ENCODE results near the gene BCL2L2. TPM values are rescaled to one million over a fixed set of nuclear protein-coding genes. Genes with fewer than 3 reads are reported as not detected.

Gene BCL2L2
- total and polyA plus RNA-seq, 9 of the 15 experiments (the other 6 are each of a cell fraction or from before 2014, with no cell fraction given): 2.6 to 32.5 (median 14.7) TPM

DNA sequence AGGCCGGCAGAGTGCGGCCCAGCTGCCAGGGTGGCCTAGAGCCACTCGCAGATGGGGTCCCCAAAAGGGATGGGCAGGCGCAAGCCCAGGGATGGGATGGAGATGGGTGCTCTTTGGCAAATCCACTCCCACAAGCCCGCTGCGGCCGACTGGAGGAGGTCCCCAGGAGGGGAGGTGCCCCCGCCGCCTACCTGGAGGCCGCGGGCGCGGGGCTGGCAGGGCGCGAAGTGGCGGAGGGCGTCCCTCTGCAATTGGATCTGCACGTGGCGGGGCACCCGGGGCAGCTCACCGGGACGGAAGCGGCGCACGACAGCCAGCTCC is 4.7 kb upstream of the BCL2L2 start (continued):
- TF ChIP-seq, protein P1, sequence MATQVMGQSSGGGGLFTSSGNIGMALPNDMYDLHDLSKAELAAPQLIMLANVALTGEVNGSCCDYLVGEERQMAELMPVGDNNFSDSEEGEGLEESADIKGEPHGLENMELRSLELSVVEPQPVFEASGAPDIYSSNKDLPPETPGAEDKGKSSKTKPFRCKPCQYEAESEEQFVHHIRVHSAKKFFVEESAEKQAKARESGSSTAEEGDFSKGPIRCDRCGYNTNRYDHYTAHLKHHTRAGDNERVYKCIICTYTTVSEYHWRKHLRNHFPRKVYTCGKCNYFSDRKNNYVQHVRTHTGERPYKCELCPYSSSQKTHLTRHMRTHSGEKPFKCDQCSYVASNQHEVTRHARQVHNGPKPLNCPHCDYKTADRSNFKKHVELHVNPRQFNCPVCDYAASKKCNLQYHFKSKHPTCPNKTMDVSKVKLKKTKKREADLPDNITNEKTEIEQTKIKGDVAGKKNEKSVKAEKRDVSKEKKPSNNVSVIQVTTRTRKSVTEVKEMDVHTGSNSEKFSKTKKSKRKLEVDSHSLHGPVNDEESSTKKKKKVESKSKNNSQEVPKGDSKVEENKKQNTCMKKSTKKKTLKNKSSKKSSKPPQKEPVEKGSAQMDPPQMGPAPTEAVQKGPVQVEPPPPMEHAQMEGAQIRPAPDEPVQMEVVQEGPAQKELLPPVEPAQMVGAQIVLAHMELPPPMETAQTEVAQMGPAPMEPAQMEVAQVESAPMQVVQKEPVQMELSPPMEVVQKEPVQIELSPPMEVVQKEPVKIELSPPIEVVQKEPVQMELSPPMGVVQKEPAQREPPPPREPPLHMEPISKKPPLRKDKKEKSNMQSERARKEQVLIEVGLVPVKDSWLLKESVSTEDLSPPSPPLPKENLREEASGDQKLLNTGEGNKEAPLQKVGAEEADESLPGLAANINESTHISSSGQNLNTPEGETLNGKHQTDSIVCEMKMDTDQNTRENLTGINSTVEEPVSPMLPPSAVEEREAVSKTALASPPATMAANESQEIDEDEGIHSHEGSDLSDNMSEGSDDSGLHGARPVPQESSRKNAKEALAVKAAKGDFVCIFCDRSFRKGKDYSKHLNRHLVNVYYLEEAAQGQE (IDR thresholded peaks at IDR 0.05; ENCODE audit: borderline replicate concordance): no peak
- TF ChIP-seq, protein P1 (CRISPR knock-in tag; IDR thresholded peaks at IDR 0.05; ENCODE audit: low read depth): peak; percentile 16; the same call in 1 of the 2 replicates
- TF ChIP-seq NCOR1 (IDR thresholded peaks at IDR 0.05) (no peak), KDM1A (IDR thresholded peaks at IDR 0.05) (no peak), NUFIP1 (IDR thresholded peaks at IDR 0.05; ENCODE audit: partially characterized antibody) (no peak), CAMTA2 (CRISPR knock-in tag; conservative IDR thresholded peaks at IDR 0.05) (0 out of 2 replicates have a peak, but pooled peaks have one; percentile 33), MXI1 (IDR thresholded peaks at IDR 0.05; ENCODE audit: low read depth, low read length) (no peak), NCOA4 (IDR thresholded peaks at IDR 0.05; ENCODE audit: partially characterized antibody) (no peak), CTBP1 (IDR thresholded peaks at IDR 0.05; ENCODE audit: borderline replicate concordance) (no peak)
- TF ChIP-seq, protein P2, sequence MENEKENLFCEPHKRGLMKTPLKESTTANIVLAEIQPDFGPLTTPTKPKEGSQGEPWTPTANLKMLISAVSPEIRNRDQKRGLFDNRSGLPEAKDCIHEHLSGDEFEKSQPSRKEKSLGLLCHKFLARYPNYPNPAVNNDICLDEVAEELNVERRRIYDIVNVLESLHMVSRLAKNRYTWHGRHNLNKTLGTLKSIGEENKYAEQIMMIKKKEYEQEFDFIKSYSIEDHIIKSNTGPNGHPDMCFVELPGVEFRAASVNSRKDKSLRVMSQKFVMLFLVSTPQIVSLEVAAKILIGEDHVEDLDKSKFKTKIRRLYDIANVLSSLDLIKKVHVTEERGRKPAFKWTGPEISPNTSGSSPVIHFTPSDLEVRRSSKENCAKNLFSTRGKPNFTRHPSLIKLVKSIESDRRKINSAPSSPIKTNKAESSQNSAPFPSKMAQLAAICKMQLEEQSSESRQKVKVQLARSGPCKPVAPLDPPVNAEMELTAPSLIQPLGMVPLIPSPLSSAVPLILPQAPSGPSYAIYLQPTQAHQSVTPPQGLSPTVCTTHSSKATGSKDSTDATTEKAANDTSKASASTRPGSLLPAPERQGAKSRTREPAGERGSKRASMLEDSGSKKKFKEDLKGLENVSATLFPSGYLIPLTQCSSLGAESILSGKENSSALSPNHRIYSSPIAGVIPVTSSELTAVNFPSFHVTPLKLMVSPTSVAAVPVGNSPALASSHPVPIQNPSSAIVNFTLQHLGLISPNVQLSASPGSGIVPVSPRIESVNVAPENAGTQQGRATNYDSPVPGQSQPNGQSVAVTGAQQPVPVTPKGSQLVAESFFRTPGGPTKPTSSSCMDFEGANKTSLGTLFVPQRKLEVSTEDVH (IDR thresholded peaks at IDR 0.05; ENCODE audit: low read depth, partially characterized antibody): no peak
- TF ChIP-seq, protein P3, sequence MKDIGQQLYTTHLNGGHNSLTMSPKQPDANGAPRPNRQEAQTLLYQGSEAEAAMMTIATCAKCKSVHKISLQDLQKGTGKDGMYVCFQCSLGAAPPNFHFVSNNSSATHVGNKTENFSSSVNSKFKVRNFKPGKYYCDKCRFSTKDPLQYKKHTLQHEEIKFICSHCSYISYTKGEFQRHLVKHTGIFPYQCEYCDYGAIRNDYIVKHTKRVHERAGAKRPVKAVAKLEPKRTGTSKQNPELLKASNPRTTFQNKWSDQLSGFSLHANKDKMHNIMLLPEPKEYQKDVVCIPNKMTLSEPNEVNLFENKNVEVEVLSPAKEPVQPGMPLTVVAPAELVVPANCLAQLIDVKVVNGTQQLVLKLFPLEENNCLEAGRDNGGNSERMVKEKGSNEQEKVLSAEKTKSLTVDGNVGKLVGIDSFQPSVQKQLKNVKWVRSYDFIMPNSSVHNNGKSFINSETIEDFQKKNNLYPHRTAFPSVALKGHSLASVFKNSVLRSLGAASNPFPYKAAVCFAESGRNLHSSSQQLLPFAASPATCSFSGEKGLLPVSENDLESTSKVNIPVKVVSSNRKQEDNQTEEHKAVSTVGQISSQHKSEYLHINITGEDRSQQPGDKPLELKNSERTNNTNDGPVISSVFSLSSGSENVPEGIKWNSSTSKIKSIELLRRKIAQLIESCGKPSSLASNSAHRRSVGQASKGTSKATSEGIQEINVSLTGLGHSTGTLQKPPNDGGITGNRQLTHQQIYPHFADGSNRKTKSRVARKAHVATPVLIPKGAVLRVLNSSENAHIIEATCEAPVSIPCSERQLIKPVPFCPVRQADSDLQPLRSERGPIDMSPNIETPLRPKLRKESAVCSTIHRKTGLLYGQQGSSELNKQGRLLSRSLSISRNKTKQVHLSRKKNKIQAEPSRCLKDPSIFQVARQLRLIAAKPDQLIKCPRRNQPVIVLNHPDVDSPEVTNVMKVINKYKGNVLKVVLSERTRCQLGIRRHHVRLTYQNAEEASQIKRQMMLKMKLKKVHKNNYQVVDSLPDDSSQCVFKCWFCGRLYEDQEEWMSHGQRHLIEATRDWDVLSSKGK (CRISPR knock-in tag; IDR thresholded peaks at IDR 0.05): no peak

Measured in K562 (cell line).